ENCODE data around the gene MTCL1. TPM values are rescaled to one million over a fixed set of nuclear protein-coding genes. Genes with fewer than 3 reads are reported as not detected.
A peak's percentile ranks its signal among the peaks of the same experiment; 100 is the strongest.

The MTCL1 gene
- total RNA-seq, 1 donor from 2014 or later = 14.6 TPM

GRCh38 chr18:8706791-8707555 lies 1.6 kb downstream of the MTCL1 start:
- ATAC-seq = peak; percentile 33

GRCh38 chr18:8707556-8708300 lies 2.4 kb downstream of the MTCL1 start:
- intact Hi-C loops (cut with DNase I) = no loop called here
- ATAC-seq (no peak), DNase-seq (ENCODE audit: low spot score) (no peak)

More at GRCh38 chr18:8706791-8707555, 1.6 kb downstream of the MTCL1 start:
- intact Hi-C loops (cut with DNase I) = no loop called here
- peak; percentile 66 for DNase-seq (ENCODE audit: low spot score)

GRCh38 chr18:8708670-8709069 lies 3.3 kb downstream of the MTCL1 start:
- no peak for ATAC-seq
- intact Hi-C loops (cut with DNase I) = no loop called here
- DNase-seq (ENCODE audit: low spot score) = no peak

- DNase-seq (ENCODE audit: low spot score) (no peak), ATAC-seq (no peak)
- intact Hi-C loops (cut with DNase I) = no loop called here
These were observed 4.1 kb downstream of the MTCL1 start for GRCh38 chr18:8709248-8710059.

GRCh38 chr18:8711736-8712135 lies 6.4 kb downstream of the MTCL1 start:
- ATAC-seq (no peak), DNase-seq (ENCODE audit: low spot score) (no peak)
- intact Hi-C loops (cut with DNase I) = no loop called here

- intact Hi-C loops (cut with DNase I) = no loop called here
- DNase-seq (ENCODE audit: low spot score) = no peak
- ATAC-seq = no peak
These were observed 8.3 kb downstream of the MTCL1 start for GRCh38 chr18:8713691-8714090.

DNA sequence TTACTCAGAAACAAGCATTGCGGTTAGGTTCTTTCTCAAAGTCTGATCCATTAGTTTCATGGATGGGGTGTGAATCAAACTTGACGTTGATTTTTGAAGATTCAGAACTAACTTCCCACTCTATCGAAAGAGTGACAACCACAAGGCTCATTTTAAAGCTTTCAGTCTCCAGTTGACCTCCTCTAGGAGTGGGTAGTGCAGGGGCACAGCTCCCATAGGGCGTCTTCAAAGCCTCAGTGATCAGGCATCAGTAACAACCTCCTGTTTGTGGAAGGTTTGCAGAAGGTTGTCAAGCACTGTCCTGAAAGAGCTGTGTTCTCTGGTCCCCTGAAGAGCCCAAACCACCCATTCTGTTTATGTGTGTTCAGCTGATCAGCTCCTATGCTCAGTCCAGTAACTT lies 10.2 kb downstream of the MTCL1 start:
- intact Hi-C loops (cut with DNase I) = no loop called here
- DNase-seq (ENCODE audit: low spot score) = no peak
- no peak for ATAC-seq

- ATAC-seq (no peak), DNase-seq (ENCODE audit: low spot score) (no peak)
- intact Hi-C loops (cut with DNase I) = no loop called here
These were observed 11.8 kb downstream of the MTCL1 start for GRCh38 chr18:8717011-8717770.

GRCh38 chr18:8718401-8718913 lies 13.1 kb downstream of the MTCL1 start:
- intact Hi-C loops (cut with DNase I) = no loop called here

DNA sequence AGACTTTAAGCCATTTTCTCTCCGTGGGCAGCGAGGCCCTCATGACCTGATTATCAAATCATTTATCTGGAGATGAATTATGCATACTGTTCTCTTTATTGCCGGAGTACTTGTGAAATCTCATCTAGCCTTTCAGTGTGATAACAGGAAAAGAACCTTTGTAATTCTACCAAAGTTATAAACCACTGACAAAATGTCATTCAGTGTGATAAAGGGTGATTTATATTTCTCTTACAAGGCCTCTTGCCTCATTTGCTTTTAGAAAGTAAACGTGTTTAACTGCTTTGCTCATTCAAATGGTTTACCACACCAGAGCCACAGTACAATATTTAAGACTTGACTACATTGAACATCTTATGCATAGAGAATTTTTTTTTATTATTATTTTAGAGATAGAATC lies 13.8 kb downstream of the MTCL1 start:
- intact Hi-C loops (cut with DNase I) = no loop called here
- no peak for ATAC-seq
- no peak for DNase-seq (ENCODE audit: low spot score)

More at GRCh38 chr18:8718401-8718913, 13.1 kb downstream of the MTCL1 start:
- DNase-seq (ENCODE audit: low spot score) = no peak
- ATAC-seq = no peak

DNA sequence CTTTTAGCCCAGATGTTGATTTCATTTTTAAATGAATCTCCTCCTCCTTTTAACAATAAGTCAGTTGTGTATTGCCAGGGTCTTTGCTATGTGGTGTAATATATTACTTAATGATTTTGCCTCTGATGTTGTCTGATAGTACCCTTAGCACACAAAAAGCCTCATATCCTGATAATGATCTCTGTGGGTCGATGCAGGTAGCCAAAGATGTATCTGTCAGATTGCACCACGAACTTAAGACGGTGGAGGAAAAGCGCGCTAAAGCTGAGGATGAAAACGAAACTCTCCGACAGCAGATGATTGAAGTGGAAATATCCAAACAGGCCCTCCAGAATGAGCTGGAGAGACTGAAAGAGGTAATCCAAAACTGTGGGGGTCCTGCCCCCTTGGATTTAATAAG lies 14.8 kb downstream of the MTCL1 start:
- intact Hi-C loops (cut with DNase I) = no loop called here
- ATAC-seq (no peak), DNase-seq (ENCODE audit: low spot score) (no peak)

DNA sequence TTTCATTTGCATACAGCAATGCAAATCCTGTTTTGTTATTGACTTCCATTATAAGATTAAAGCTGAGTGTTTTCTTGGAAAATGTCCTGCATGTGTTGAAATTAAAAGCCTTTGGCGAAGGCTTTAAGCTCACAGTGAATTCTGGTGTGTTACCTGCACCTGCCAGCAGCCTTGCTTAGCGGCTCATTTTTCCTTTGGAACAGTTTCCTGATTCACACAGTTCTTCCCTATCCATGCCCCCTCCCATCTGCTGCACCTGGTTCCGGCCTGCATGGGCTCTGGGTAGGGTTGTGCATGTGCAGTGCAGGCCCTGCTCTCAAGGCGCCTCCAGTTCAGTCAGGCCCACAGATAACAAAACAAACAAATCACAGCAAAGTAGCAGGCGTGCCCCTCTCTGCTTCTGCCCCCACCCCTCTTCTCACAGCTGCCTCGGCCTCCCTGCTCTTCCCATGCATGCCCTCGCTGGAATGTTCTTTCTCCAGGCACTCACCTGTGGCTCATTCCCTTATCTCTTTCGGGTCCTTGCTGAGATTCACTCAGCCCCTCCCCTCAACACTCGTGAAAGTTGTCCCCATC lies 15.8 kb downstream of the MTCL1 start:
- ATAC-seq (no peak), DNase-seq (ENCODE audit: low spot score) (no peak)
- intact Hi-C loops (cut with DNase I) = no loop called here

- ATAC-seq (no peak), DNase-seq (ENCODE audit: low spot score) (no peak)
- intact Hi-C loops (cut with DNase I) = no loop called here
These were observed 16.4 kb downstream of the MTCL1 start for GRCh38 chr18:8721716-8722115.

DNA sequence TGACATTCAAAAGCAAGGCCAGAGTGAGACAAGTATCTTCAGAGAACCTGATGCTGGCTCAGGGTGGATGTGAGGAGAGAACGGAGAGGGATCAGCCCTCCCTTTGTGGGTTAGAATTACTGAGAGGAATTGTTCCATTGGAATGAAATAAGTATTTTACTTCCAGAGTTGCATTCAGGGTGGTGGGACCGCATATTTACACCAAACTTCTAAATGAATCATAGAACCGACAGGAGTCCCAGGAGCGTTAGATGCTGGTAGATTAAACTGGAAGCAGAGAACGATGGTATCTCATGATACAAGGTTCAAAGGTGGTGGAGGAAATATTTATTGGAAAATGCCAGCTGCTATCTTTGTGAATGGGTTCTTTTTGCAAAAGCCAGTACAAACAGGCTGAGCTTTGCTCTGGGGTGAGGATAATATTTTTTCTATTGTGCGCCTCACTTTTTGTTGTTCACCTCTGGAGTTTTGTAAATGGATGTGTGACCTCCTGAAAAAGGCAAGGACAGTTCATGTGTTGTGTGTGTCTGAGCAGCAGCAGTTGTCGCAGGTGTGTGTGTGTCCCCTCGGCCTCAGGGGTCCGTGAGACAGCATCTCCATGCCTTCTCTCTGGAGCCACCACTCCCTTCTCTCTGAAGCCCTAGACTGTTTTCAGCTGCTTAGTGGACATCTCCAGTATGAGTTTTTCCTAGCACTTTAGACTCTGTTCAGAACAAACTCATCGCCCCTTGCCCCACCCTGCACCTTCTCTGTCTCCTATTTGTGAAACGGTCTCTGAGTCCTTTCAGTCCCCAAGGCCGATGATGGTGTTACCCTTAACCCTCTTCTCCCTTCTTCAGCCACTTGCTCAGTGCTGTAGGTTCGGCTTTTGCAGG lies 17.8 kb downstream of the MTCL1 start:
- DNase-seq (ENCODE audit: low spot score) (no peak), ATAC-seq (no peak)
- intact Hi-C loops (cut with DNase I) = no loop called here

GRCh38 chr18:8724452-8724851 lies 19.1 kb downstream of the MTCL1 start:
- intact Hi-C loops (cut with DNase I) = no loop called here
- no peak for DNase-seq (ENCODE audit: low spot score)
- no peak for ATAC-seq

- ATAC-seq (no peak), DNase-seq (ENCODE audit: low spot score) (no peak)
- intact Hi-C loops (cut with DNase I) = no loop called here
These were observed 20.9 kb downstream of the MTCL1 start for GRCh38 chr18:8726281-8726680.

GRCh38 chr18:8726963-8727705 lies 21.8 kb downstream of the MTCL1 start:
- intact Hi-C loops (cut with DNase I) = no loop called here
- no peak for DNase-seq (ENCODE audit: low spot score)
- ATAC-seq = no peak

All from sciatic nerve (tissue), 2 donors.